ENCODE results near the gene RAB27B.
"Not testable (repeated sequence)": the region's sequence is repeated elsewhere in the genome, so short reads cannot be mapped to it uniquely, and the experiment has no call there.

RAB27B gene

DNA sequence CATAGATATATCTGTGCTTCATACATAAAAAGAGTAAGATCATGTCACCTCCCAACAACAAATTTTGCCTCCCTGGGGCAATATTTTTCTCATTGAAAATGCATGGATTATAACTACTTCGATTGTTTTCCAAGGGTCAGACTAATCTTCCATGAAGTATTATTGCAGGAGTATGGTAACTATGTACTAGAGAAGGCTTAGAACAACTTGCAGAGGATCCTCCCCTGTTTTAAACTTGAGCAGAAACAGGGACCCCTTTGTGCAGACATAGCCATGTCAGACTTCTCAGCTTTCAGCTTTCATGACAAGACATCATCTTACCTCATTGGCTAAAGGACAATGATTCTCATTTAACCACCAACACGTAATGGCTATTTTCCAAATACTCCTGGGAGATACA lies 13.2 kb upstream of the RAB27B start:
- H3K4me1 ChIP-seq (ENCODE audit: insufficient read depth, low read length, severe bottlenecking): no peaks in the 10 kb centered on the region
- H3F3A ChIP-seq (ENCODE audit: insufficient read depth, low read length): no peaks in the 10 kb centered on the region
- H3K9me3 ChIP-seq (ENCODE audit: low read length): no peaks in the 10 kb centered on the region
- no peak overlapping the region for H3K9ac ChIP-seq (ENCODE audit: low read length)
- no peaks in the 10 kb centered on the region for H3K79me2 ChIP-seq (ENCODE audit: insufficient read depth, low read length)
- no peak for TF ChIP-seq EZH2 (IDR thresholded peaks at IDR 0.05; ENCODE audit: borderline replicate concordance, low read length)
- TF ChIP-seq, protein P1, sequence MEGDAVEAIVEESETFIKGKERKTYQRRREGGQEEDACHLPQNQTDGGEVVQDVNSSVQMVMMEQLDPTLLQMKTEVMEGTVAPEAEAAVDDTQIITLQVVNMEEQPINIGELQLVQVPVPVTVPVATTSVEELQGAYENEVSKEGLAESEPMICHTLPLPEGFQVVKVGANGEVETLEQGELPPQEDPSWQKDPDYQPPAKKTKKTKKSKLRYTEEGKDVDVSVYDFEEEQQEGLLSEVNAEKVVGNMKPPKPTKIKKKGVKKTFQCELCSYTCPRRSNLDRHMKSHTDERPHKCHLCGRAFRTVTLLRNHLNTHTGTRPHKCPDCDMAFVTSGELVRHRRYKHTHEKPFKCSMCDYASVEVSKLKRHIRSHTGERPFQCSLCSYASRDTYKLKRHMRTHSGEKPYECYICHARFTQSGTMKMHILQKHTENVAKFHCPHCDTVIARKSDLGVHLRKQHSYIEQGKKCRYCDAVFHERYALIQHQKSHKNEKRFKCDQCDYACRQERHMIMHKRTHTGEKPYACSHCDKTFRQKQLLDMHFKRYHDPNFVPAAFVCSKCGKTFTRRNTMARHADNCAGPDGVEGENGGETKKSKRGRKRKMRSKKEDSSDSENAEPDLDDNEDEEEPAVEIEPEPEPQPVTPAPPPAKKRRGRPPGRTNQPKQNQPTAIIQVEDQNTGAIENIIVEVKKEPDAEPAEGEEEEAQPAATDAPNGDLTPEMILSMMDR (IDR thresholded peaks at IDR 0.05; ENCODE audit: low read length): no peak
- H3K27me3 ChIP-seq (ENCODE audit: insufficient read depth, low read length): no peaks in the 10 kb centered on the region
- H4K20me1 ChIP-seq (ENCODE audit: insufficient read depth, low read length): no peaks in the 10 kb centered on the region
- no peak overlapping the region for H3K4me2 ChIP-seq (ENCODE audit: low read length)
- no peaks in the 10 kb centered on the region for H3K9me2 ChIP-seq (ENCODE audit: low read depth, low read length)
- no peaks in the 10 kb centered on the region for H3K36me3 ChIP-seq (ENCODE audit: insufficient read depth, low read length)
- H3K27ac ChIP-seq (ENCODE audit: low read depth, low read length, poor library complexity, severe bottlenecking): no peak overlapping the region
- no peak overlapping the region for H2AFZ ChIP-seq (ENCODE audit: low read length)
- no peak overlapping the region for H3K4me3 ChIP-seq (ENCODE audit: low read depth, low read length, poor library complexity, severe bottlenecking)

DNA sequence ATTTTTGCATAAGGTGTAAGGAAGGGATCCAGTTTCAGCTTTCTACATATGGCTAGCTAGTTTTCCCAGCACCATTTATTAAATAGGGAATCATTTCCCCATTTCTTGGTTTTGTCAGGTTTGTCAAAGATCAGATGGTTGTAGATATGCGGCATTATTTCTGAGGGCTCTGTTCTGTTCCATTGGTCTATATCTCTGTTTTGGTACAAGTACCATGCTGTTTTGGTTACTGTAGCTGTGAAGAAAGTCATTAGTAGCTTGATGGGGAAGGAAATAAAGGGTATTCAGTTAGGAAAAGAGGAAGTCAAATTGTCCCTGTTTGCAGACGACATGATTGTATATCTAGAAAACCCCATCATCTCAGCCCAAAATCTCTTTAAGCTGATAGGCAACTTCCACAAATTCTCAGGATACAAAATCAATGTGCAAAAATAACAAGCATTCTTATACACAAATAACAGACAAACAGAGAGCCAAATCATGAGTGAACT lies 7.4 kb upstream of the RAB27B start:
- not testable (repeated sequence) for H3K9ac ChIP-seq (ENCODE audit: low read length); H3F3A ChIP-seq (ENCODE audit: insufficient read depth, low read length); H3K9me3 ChIP-seq (ENCODE audit: low read length); H3K79me2 ChIP-seq (ENCODE audit: insufficient read depth, low read length); H3K36me3 ChIP-seq (ENCODE audit: insufficient read depth, low read length); H3K4me3 ChIP-seq (ENCODE audit: low read depth, low read length, poor library complexity, severe bottlenecking); H3K27ac ChIP-seq (ENCODE audit: low read depth, low read length, poor library complexity, severe bottlenecking); H4K20me1 ChIP-seq (ENCODE audit: insufficient read depth, low read length); H2AFZ ChIP-seq (ENCODE audit: low read length); H3K4me1 ChIP-seq (ENCODE audit: insufficient read depth, low read length, severe bottlenecking); H3K4me2 ChIP-seq (ENCODE audit: low read length); H3K9me2 ChIP-seq (ENCODE audit: low read depth, low read length); H3K27me3 ChIP-seq (ENCODE audit: insufficient read depth, low read length)

DNA sequence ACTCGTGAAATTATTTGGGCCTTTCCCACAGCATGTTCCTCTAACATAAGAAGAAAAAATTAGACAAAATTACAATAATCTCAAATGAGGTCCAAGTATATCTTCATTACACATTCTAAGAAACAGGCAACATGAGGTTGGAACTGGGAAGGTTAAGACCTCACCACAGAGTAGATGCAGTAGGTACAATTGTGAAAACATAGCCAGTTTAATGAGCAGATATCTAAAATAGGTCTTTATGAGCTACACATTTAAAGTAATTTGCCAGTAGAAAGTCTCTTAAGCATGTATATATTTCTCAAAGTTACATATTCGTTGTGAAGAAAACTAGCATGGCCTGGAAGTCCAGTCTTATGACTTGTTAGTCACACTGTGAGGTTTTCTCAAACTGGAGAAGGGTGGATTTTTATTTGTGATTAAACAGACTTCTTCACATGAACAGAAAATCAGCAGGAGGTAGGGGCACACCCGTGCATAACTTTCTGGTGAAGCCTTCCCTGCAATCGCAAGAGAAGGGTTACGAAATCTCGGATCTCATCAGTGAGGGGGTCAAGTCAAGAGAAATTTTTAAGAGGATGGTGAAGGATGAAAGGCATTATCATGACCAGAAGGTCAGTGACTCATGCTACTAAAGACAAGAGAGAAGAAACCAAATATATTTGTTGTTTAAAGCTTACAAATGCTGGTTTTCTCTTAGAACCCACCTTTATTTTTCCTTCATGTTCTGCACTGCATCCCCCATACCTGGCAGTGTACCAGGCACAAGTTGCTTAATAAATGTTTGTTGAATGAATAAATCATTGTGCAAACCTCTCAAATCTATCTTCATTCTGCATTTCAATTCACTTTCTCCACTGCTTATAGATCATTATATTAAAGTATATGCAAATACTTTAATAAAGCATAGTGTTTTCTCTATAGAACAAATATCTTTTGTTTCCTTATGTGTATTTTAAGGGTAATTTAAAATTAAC lies 5.1 kb upstream of the RAB27B start:
- Histone ChIP-seq H3K9me2 (ENCODE audit: low read depth, low read length) (no peaks in the 10 kb centered on the region), H3K9ac (ENCODE audit: low read length) (no peak overlapping the region), H3K4me3 (ENCODE audit: low read depth, low read length, poor library complexity, severe bottlenecking) (no peak overlapping the region), H3K9me3 (ENCODE audit: low read length) (no peaks in the 10 kb centered on the region), H3K4me1 (ENCODE audit: insufficient read depth, low read length, severe bottlenecking) (no peaks in the 10 kb centered on the region), H4K20me1 (ENCODE audit: insufficient read depth, low read length) (no peaks in the 10 kb centered on the region), H2AFZ (ENCODE audit: low read length) (no peak overlapping the region), H3K36me3 (ENCODE audit: insufficient read depth, low read length) (no peaks in the 10 kb centered on the region), H3K27me3 (ENCODE audit: insufficient read depth, low read length) (no peaks in the 10 kb centered on the region), H3K4me2 (ENCODE audit: low read length) (no peak overlapping the region), H3K79me2 (ENCODE audit: insufficient read depth, low read length) (no peaks in the 10 kb centered on the region), H3K27ac (ENCODE audit: low read depth, low read length, poor library complexity, severe bottlenecking) (no peak overlapping the region), H3F3A (ENCODE audit: insufficient read depth, low read length) (no peaks in the 10 kb centered on the region)
- TF ChIP-seq, protein P1 (IDR thresholded peaks at IDR 0.05; ENCODE audit: low read length): no peak
- TF ChIP-seq EZH2 (IDR thresholded peaks at IDR 0.05; ENCODE audit: borderline replicate concordance, low read length): no peak
